ENCODE results near the gene MRPL14. TPM values are rescaled to one million over a fixed set of nuclear protein-coding genes. Genes with fewer than 3 reads are reported as not detected.

Gene MRPL14
- polyA plus RNA-seq, 1 donor: 51.4 TPM

DNA sequence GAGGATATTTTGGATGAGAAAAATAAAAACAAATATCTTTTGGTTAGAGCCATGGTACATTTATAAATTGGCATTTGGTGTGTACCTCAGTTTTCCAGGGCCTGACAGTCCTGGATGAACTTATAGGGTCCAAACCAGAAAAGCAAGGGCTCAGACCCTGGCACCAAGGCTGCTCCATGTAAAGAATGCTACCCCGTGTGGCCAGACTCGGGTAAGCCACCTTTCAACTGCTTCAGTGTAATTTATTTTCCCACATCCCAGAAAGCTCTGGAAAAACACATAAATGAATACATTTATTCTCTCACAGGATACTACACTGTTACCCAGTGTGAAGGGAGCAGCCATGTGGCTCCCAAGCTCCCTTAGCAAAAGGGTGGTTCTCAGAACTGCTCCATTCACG, 13.8 kb downstream of the MRPL14 start:
- WGBS (ENCODE audit: insufficient coverage, low lambda C conversion rate): no CpG with 5 or more reads among the region's 3 CpGs
- no peaks in the 10 kb centered on the region for H3K9me3 ChIP-seq (ENCODE audit: control insufficient read depth, low read depth, low read length)
- H3K4me1 ChIP-seq (ENCODE audit: control insufficient read depth, insufficient read depth, low read length): peaks cover 55% of the 10 kb centered on the region
- H3K36me3 ChIP-seq (ENCODE audit: control insufficient read depth, insufficient read depth, low read length): peaks cover 51% of the 10 kb centered on the region
- DNase-seq: no peak
- no peaks in the 10 kb centered on the region for H3K27me3 ChIP-seq (ENCODE audit: control insufficient read depth, insufficient read depth, low read length)
- H3K27ac ChIP-seq (ENCODE audit: low read length): no peak overlapping the region
- no peak overlapping the region for H3K4me3 ChIP-seq (ENCODE audit: low read length)

- no peaks in the 10 kb centered on the region for H3K9me3 ChIP-seq (ENCODE audit: control insufficient read depth, low read depth, low read length)
- no peak overlapping the region for H3K4me3 ChIP-seq (ENCODE audit: low read length)
- DNase-seq: peak; percentile 90 to 96
- H3K27me3 ChIP-seq (ENCODE audit: control insufficient read depth, insufficient read depth, low read length): no peaks in the 10 kb centered on the region
- H3K36me3 ChIP-seq (ENCODE audit: control insufficient read depth, insufficient read depth, low read length): peaks cover 64% of the 10 kb centered on the region
- H3K27ac ChIP-seq (ENCODE audit: low read length): peak overlapping the region; percentile 89
- H3K4me1 ChIP-seq (ENCODE audit: control insufficient read depth, insufficient read depth, low read length): peaks cover 43% of the 10 kb centered on the region
- 72% methylated on average over 3 of the region's 6 CpGs for WGBS (ENCODE audit: insufficient coverage, low lambda C conversion rate)
Observed at GRCh38 chr6:44111434-44112417, 15.5 kb downstream of the MRPL14 start.

DNA sequence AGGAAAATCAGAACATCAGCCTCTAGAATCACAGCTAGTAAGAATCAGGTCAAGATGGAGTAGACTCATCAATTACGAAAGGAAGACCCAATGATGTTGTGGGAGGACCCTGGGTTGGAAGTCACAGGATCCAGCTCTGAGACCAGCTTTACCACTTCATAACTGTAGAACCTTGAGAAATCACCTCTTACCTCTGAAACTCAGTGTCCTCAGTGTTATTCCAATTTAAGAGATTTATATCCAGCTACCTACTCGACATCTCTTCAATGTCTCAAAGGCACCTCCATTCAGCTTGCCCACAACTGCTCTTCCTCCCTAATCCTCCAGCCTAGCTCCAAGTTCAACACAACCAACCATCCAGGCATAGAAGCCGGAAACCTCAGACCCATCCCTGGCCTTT, 16.3 kb downstream of the MRPL14 start:
- Histone ChIP-seq H3K36me3 (ENCODE audit: control insufficient read depth, insufficient read depth, low read length) (peaks cover 69% of the 10 kb centered on the region), H3K9me3 (ENCODE audit: control insufficient read depth, low read depth, low read length) (no peaks in the 10 kb centered on the region), H3K27ac (ENCODE audit: low read length) (peak overlapping the region; percentile 89), H3K27me3 (ENCODE audit: control insufficient read depth, insufficient read depth, low read length) (no peaks in the 10 kb centered on the region), H3K4me3 (ENCODE audit: low read length) (no peak overlapping the region), H3K4me1 (ENCODE audit: control insufficient read depth, insufficient read depth, low read length) (peaks cover 35% of the 10 kb centered on the region)
- no peak for DNase-seq
- 100% methylated on average over 1 of the region's 3 CpGs for WGBS (ENCODE audit: insufficient coverage, low lambda C conversion rate)

DNA sequence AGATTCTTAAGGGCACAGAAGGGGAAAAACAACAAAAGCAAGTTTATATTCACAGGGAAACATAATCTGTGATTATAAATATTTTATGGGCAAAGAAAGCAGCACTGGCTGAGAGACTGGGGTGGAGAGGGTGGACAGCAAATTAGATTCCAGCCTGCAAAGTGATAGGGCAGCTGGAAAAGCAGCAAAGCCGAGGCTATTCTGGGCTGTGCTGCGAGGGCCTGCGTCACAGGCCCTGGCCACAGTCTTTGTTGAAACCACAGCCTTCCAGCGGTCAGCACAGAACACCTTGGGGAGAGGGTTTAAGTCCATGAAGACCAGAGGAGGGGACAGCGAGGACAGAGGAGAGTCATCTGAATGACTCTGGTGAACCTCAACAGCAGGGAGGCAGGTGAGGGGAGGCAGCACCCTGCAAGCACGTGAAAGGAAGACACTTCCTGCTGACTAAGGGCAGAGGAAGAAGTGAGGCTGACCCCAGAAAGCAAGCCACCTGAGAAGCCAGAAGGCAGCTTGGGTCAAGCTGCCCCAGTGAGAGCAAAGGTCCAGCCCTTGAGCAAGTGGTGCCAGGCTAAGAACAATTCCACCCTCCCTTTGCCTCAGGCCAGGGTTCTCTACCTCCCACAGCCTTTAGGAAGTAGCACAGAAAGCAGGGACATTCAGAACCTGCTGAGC, 17.1 kb downstream of the MRPL14 start:
- peaks cover 34% of the 10 kb centered on the region for H3K4me1 ChIP-seq (ENCODE audit: control insufficient read depth, insufficient read depth, low read length)
- H3K27ac ChIP-seq (ENCODE audit: low read length): peak overlapping the region; percentile 89
- peak; percentile 67 to 79 for DNase-seq
- no peak overlapping the region for H3K4me3 ChIP-seq (ENCODE audit: low read length)
- no peaks in the 10 kb centered on the region for H3K9me3 ChIP-seq (ENCODE audit: control insufficient read depth, low read depth, low read length)
- H3K36me3 ChIP-seq (ENCODE audit: control insufficient read depth, insufficient read depth, low read length): peaks cover 71% of the 10 kb centered on the region
- WGBS (ENCODE audit: insufficient coverage, low lambda C conversion rate): no CpG with 5 or more reads among the region's 6 CpGs
- no peaks in the 10 kb centered on the region for H3K27me3 ChIP-seq (ENCODE audit: control insufficient read depth, insufficient read depth, low read length)

GRCh38 chr6:44109212-44109611, 18.0 kb downstream of the MRPL14 start:
- Histone ChIP-seq H3K9me3 (ENCODE audit: control insufficient read depth, low read depth, low read length) (no peaks in the 10 kb centered on the region), H3K27me3 (ENCODE audit: control insufficient read depth, insufficient read depth, low read length) (no peaks in the 10 kb centered on the region), H3K36me3 (ENCODE audit: control insufficient read depth, insufficient read depth, low read length) (peaks cover 75% of the 10 kb centered on the region), H3K4me1 (ENCODE audit: control insufficient read depth, insufficient read depth, low read length) (peaks cover 34% of the 10 kb centered on the region), H3K4me3 (ENCODE audit: low read length) (no peak overlapping the region), H3K27ac (ENCODE audit: low read length) (no peak overlapping the region)
- whole genome bisulfite sequencing (ENCODE audit: insufficient coverage, low lambda C conversion rate): no CpG with 5 or more reads among the region's 10 CpGs
- no peak for DNase-seq

DNA sequence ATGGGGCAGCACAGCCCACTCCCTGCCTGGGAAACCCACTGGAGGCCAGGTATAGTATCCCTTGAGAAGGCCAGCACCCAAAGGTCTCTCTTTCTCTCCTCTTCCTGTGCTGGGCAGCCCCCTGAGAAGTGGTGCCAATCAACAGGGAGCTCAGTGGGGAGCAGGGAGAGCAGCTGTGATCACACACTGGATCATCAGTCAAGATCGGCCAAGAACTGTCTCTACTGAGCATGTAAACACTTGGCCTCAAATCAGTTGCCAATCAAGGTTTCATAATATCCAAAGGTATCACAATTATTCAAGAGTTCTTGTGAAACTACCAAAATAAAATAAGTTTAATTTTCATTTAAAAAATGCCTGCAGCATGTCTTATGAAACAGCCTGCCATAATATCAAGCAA, 18.8 kb downstream of the MRPL14 start:
- Histone ChIP-seq H3K9me3 (ENCODE audit: control insufficient read depth, low read depth, low read length) (no peaks in the 10 kb centered on the region), H3K4me3 (ENCODE audit: low read length) (no peak overlapping the region), H3K4me1 (ENCODE audit: control insufficient read depth, insufficient read depth, low read length) (peaks cover 34% of the 10 kb centered on the region), H3K36me3 (ENCODE audit: control insufficient read depth, insufficient read depth, low read length) (peaks cover 75% of the 10 kb centered on the region), H3K27me3 (ENCODE audit: control insufficient read depth, insufficient read depth, low read length) (no peaks in the 10 kb centered on the region), H3K27ac (ENCODE audit: low read length) (no peak overlapping the region)
- no CpG with 5 or more reads among the region's 1 CpG for WGBS (ENCODE audit: insufficient coverage, low lambda C conversion rate)
- DNase-seq: no peak

DNA sequence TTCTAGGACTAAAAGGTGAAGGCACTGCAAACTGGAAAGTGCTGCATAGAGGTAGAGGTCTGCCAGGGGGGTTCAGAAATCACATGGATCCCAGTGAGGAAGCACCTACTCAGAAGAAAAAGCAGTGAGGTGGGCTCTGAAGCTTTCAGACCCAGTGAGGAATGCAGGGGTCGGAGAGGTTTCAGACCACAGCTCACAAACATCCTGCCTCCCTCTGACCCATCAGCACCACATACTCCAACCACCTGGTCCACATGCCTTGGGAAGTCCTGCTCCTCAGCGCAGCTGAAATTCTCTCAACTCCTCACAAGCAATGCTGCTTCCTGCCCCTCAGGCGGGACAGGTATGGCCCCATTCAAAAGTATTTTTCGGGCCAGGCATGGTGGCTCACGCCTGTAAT, 20.2 kb downstream of the MRPL14 start:
- no peak overlapping the region for H3K4me3 ChIP-seq (ENCODE audit: low read length)
- no peaks in the 10 kb centered on the region for H3K27me3 ChIP-seq (ENCODE audit: control insufficient read depth, insufficient read depth, low read length)
- H3K4me1 ChIP-seq (ENCODE audit: control insufficient read depth, insufficient read depth, low read length): peaks cover 24% of the 10 kb centered on the region
- H3K27ac ChIP-seq (ENCODE audit: low read length): no peak overlapping the region
- no peak for DNase-seq
- peaks cover 72% of the 10 kb centered on the region for H3K36me3 ChIP-seq (ENCODE audit: control insufficient read depth, insufficient read depth, low read length)
- no peaks in the 10 kb centered on the region for H3K9me3 ChIP-seq (ENCODE audit: control insufficient read depth, low read depth, low read length)
- no CpG with 5 or more reads among the region's 5 CpGs for WGBS (ENCODE audit: insufficient coverage, low lambda C conversion rate)

DNA sequence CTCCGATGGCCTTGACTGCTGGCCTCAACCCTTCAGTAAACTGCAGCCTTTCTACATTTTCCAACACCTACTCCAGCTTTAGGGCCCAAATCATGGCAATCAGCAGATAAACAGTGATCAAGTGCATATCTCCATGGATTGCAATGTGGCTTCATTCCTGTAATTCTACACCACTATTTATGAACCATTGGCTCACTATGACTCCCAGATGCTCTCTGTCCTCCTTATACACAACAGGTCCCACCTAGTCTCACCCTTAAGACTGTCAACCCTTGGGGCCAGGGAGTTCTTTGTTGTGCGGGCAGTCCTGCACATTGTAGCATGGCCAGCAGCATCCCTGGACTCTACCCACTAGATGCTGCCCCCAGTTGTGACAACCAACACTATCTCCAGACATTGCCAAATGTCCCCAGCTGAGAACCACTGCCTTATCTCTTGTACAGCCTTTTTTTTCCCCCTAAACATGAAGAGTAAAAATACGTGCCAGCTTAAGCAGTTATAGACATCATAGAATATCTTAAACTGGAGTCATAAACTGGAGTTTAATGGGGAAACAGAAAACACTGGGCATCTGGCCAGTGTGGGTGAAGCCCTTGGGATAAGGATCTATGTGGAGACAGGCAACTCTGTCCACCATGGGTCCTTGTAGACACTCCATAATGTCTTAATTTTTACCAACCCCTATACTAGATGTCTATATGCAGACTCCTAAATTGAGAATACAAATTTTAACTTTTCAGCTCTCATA, 21.1 kb downstream of the MRPL14 start:
- no CpG with 5 or more reads among the region's 3 CpGs for WGBS (ENCODE audit: insufficient coverage, low lambda C conversion rate)
- H3K4me1 ChIP-seq (ENCODE audit: control insufficient read depth, insufficient read depth, low read length): peaks cover 17% of the 10 kb centered on the region
- no peak overlapping the region for H3K4me3 ChIP-seq (ENCODE audit: low read length)
- H3K27me3 ChIP-seq (ENCODE audit: control insufficient read depth, insufficient read depth, low read length): no peaks in the 10 kb centered on the region
- peaks cover 66% of the 10 kb centered on the region for H3K36me3 ChIP-seq (ENCODE audit: control insufficient read depth, insufficient read depth, low read length)
- no peaks in the 10 kb centered on the region for H3K9me3 ChIP-seq (ENCODE audit: control insufficient read depth, low read depth, low read length)
- H3K27ac ChIP-seq (ENCODE audit: low read length): no peak overlapping the region
- no peak for DNase-seq

DNA sequence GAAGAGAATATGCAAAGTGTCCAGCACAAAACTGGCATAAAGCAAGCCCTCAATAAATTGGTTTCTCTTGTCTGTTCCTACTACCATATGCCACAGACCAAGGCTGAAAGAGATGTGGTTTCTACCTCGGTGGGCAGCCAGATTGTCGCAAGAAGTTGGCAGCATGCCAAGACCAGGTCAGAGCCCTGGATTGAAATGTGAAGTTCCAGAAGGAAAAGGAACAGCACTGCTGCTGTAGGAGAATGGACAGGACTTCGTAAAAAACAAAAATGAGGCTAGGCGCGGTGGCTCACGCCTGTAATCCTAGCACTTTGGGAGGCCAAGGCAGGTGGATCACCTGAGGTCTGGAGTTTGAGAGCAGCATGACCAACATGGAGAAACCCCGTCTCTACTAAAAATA, 22.1 kb downstream of the MRPL14 start:
- no peaks in the 10 kb centered on the region for H3K9me3 ChIP-seq (ENCODE audit: control insufficient read depth, low read depth, low read length)
- no peak for DNase-seq
- H3K27me3 ChIP-seq (ENCODE audit: control insufficient read depth, insufficient read depth, low read length): no peaks in the 10 kb centered on the region
- H3K27ac ChIP-seq (ENCODE audit: low read length): no peak overlapping the region
- H3K4me1 ChIP-seq (ENCODE audit: control insufficient read depth, insufficient read depth, low read length): peaks cover 7% of the 10 kb centered on the region
- H3K36me3 ChIP-seq (ENCODE audit: control insufficient read depth, insufficient read depth, low read length): peaks cover 57% of the 10 kb centered on the region
- H3K4me3 ChIP-seq (ENCODE audit: low read length): no peak overlapping the region
- WGBS (ENCODE audit: insufficient coverage, low lambda C conversion rate): no CpG with 5 or more reads among the region's 7 CpGs

- peaks cover 55% of the 10 kb centered on the region for H3K36me3 ChIP-seq (ENCODE audit: control insufficient read depth, insufficient read depth, low read length)
- WGBS (ENCODE audit: insufficient coverage, low lambda C conversion rate): no CpG with 5 or more reads among the region's 3 CpGs
- no peaks in the 10 kb centered on the region for H3K9me3 ChIP-seq (ENCODE audit: control insufficient read depth, low read depth, low read length)
- no peak overlapping the region for H3K4me3 ChIP-seq (ENCODE audit: low read length)
- no peaks in the 10 kb centered on the region for H3K27me3 ChIP-seq (ENCODE audit: control insufficient read depth, insufficient read depth, low read length)
- H3K27ac ChIP-seq (ENCODE audit: low read length): no peak overlapping the region
- H3K4me1 ChIP-seq (ENCODE audit: control insufficient read depth, insufficient read depth, low read length): peaks cover 4% of the 10 kb centered on the region
- DNase-seq: peak in 1 of 2 donors; percentile 25
Observed at GRCh38 chr6:44104481-44105021, 22.7 kb downstream of the MRPL14 start.

Measured in large intestine (tissue), 3 donors.